MM.1S (cell line): ENCODE data around the gene SMIM29.
A peak's percentile ranks its signal among the peaks of the same experiment; 100 is the strongest.

Source experiments
- DNase-seq: peaks from one replicate; pipeline ENCODE4 v3.0.0-alpha.2; 2015
- H2AFZ ChIP-seq: fragments of 300-600 bp; sonication (generic); 2 replicates; pipeline ENCODE4 v1.6.0; 2016; ENCODE audit warnings: antibody characterized with exemption, low read length
- H3F3A ChIP-seq: fragments of 300-600 bp; sonication (generic); 2 replicates; pipeline ENCODE4 v1.6.1; 2016; ENCODE audit warnings: mild to moderate bottlenecking, antibody characterized with exemption, low read length, moderate library complexity, mixed read lengths; ENCODE audit not compliant: insufficient read depth
- H3K27ac ChIP-seq: fragments of 300-600 bp; sonication (generic); 2 replicates; pipeline ENCODE4 v1.5.1; 2016; ENCODE audit warnings: mild to moderate bottlenecking, low read length
- H3K27me3 ChIP-seq: fragments of 300-600 bp; sonication (generic); replicated peaks from 2 replicates; pipeline ENCODE4 v1.6.0; 2016; ENCODE audit warnings: low read length; ENCODE audit not compliant: insufficient read depth
- H3K36me3 ChIP-seq: fragments of 300-600 bp; sonication (generic); replicated peaks from 2 replicates; pipeline ENCODE4 v1.6.1; 2016; ENCODE audit warnings: mild to moderate bottlenecking, low read length, mixed read lengths; ENCODE audit not compliant: insufficient read depth
- H3K4me1 ChIP-seq: fragments of 300-600 bp; sonication (generic); 2 replicates; pipeline ENCODE4 v1.6.1; 2016; ENCODE audit warnings: low read length, mixed read lengths
- H3K4me2 ChIP-seq: fragments of 300-600 bp; sonication (generic); 2 replicates; pipeline ENCODE4 v1.6.0; 2016; ENCODE audit warnings: low read depth, low read length
- H3K4me3 ChIP-seq: fragments of 300-600 bp; sonication (generic); 2 replicates; pipeline ENCODE4 v1.5.1; 2016; ENCODE audit warnings: low read length, mixed read lengths
- H3K79me2 ChIP-seq: fragments of 300-600 bp; sonication (generic); 2 replicates; pipeline ENCODE4 v1.6.1; 2016; ENCODE audit warnings: mixed run types, low read length, mixed read lengths
- H3K9ac ChIP-seq: fragments of 300-600 bp; sonication (generic); 2 replicates; pipeline ENCODE4 v1.6.1; 2016; ENCODE audit warnings: low read length, mixed read lengths
- H3K9me2 ChIP-seq: fragments of 300-600 bp; sonication (generic); replicated peaks from 2 replicates; pipeline ENCODE4 v1.6.1; 2016; ENCODE audit warnings: mild to moderate bottlenecking, low read length, mixed read lengths; ENCODE audit not compliant: insufficient read depth
- H3K9me3 ChIP-seq: fragments of 300-600 bp; sonication (generic); replicated peaks from 2 replicates; pipeline ENCODE4 v1.6.1; 2016; ENCODE audit warnings: mild to moderate bottlenecking, low read length, mixed read lengths; ENCODE audit not compliant: insufficient read depth
- H4K20me1 ChIP-seq: fragments of 300-600 bp; sonication (generic); 2 replicates; pipeline ENCODE4 v1.6.1; 2016; ENCODE audit warnings: mild to moderate bottlenecking, low read length, moderate library complexity, mixed read lengths; ENCODE audit not compliant: insufficient read depth
- EZH2 ChIP-seq: fragments of 300-600 bp; sonication (generic); optimal IDR thresholded peaks from 2 replicates; pipeline ENCODE3; 2017; ENCODE audit warnings: low read depth, mild to moderate bottlenecking, antibody characterized with exemption, low read length, mixed read lengths
- EZH2phosphoT487 ChIP-seq: fragments of 300-600 bp; sonication (generic); IDR thresholded peaks from 2 replicates; pipeline ENCODE4 v1.6.1; 2018; ENCODE audit warnings: antibody characterized with exemption, low read length
- TF ChIP-seq, protein P1 (sequence below): fragments of 300-600 bp; sonication (generic); IDR thresholded peaks from 2 replicates; pipeline ENCODE4 v1.5.1; 2016; ENCODE audit warnings: antibody characterized with exemption, low read length, mixed read lengths

SMIM29 gene

GRCh38 chr6:34239500-34239825 lies 9.3 kb downstream of the SMIM29 start:
- H4K20me1 ChIP-seq, result 0 out of 2 replicates have a peak, but pooled peaks cover 2% of the 10 kb centered on the region
- H3K4me2 ChIP-seq, result no peak overlapping the region
- H3K9me3 ChIP-seq, result no peaks in the 10 kb centered on the region
- no peak for TF ChIP-seq EZH2
- TF ChIP-seq EZH2phosphoT487, result no peak
- TF ChIP-seq, protein P1, sequence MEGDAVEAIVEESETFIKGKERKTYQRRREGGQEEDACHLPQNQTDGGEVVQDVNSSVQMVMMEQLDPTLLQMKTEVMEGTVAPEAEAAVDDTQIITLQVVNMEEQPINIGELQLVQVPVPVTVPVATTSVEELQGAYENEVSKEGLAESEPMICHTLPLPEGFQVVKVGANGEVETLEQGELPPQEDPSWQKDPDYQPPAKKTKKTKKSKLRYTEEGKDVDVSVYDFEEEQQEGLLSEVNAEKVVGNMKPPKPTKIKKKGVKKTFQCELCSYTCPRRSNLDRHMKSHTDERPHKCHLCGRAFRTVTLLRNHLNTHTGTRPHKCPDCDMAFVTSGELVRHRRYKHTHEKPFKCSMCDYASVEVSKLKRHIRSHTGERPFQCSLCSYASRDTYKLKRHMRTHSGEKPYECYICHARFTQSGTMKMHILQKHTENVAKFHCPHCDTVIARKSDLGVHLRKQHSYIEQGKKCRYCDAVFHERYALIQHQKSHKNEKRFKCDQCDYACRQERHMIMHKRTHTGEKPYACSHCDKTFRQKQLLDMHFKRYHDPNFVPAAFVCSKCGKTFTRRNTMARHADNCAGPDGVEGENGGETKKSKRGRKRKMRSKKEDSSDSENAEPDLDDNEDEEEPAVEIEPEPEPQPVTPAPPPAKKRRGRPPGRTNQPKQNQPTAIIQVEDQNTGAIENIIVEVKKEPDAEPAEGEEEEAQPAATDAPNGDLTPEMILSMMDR, result no peak
- H3K9ac ChIP-seq, result peak overlapping the region; percentile 99; the same call in 1 of the 2 replicates
- H3K79me2 ChIP-seq, result peaks cover 57% of the 10 kb centered on the region
- 0 out of 2 replicates have a peak, but pooled peaks cover 10% of the 10 kb centered on the region for H3K4me1 ChIP-seq
- no peak overlapping the region for H2AFZ ChIP-seq
- H3K27me3 ChIP-seq, result no peaks in the 10 kb centered on the region
- H3K4me3 ChIP-seq, result no peak overlapping the region
- no peaks in the 10 kb centered on the region for H3K9me2 ChIP-seq
- DNase-seq, result no peak
- H3K27ac ChIP-seq, result no peak overlapping the region
- peaks cover 10% of the 10 kb centered on the region; the same call in 1 of the 2 replicates for H3F3A ChIP-seq
- H3K36me3 ChIP-seq, result peaks cover 5% of the 10 kb centered on the region; the same call in 1 of the 2 replicates

DNA sequence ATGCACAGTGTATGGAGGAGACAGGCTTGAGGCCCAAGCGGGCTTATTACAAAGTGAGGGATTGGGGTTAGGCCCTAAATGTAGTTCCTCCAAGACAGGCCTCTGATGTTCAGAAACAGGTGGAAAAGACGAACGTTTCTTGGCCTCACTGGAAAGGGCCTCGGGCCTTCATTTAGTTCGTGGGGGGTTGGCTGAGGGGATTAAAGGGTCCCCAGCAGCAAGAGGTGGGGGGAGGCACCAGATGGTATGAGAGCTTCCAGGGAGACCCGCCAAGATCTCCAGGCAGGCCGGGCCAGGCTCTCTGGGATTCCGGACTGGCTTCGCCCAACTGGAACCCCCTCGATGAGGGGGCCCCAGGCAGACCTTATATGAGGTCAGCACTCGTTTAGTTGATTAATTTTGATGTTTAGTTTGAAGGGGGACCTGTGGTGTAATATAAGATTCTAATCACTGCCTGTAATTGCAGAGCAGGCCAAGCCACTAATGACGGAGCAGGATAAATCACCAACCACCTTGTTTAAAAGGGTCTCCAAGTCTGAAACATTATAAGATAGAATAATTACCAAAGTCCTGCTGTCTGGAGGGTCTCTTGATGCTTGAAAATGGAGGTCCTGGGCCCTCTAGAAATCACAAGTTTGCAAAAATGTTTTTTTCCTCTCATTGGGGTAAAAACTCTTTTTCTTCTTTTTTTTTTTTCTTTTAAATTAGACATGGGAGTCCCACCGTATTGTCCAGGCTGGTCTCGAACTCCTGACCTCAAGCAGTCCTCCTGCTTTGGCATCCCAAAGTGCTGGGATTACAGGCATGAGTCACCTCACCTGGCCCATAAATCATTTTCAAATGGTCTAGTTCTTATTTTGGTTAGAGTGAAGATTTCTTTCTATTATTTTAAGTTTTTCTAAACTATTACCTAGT lies 10.0 kb downstream of the SMIM29 start:
- no peak for DNase-seq
- H3K9ac ChIP-seq, result peak overlapping the region; percentile 99
- peaks cover 57% of the 10 kb centered on the region for H3K79me2 ChIP-seq
- peak overlapping the region; percentile 82; the same call in 1 of the 2 replicates for H3K27ac ChIP-seq
- 0 out of 2 replicates have a peak overlapping the region, but pooled peaks have one; percentile 5 for H2AFZ ChIP-seq
- H3K9me2 ChIP-seq, result no peaks in the 10 kb centered on the region
- H4K20me1 ChIP-seq, result no peaks in the 10 kb centered on the region
- 0 out of 2 replicates have a peak, but pooled peaks cover 6% of the 10 kb centered on the region for H3F3A ChIP-seq
- 0 out of 2 replicates have a peak, but pooled peaks cover 10% of the 10 kb centered on the region for H3K4me1 ChIP-seq
- peak overlapping the region; percentile 80 for H3K4me2 ChIP-seq
- no peaks in the 10 kb centered on the region for H3K9me3 ChIP-seq
- peaks cover 5% of the 10 kb centered on the region; the same call in 1 of the 2 replicates for H3K36me3 ChIP-seq
- H3K27me3 ChIP-seq, result no peaks in the 10 kb centered on the region
- peak overlapping the region; percentile 98 for H3K4me3 ChIP-seq
- TF ChIP-seq EZH2 (no peak), EZH2phosphoT487 (no peak)
- TF ChIP-seq, protein P1, result no peak

DNA sequence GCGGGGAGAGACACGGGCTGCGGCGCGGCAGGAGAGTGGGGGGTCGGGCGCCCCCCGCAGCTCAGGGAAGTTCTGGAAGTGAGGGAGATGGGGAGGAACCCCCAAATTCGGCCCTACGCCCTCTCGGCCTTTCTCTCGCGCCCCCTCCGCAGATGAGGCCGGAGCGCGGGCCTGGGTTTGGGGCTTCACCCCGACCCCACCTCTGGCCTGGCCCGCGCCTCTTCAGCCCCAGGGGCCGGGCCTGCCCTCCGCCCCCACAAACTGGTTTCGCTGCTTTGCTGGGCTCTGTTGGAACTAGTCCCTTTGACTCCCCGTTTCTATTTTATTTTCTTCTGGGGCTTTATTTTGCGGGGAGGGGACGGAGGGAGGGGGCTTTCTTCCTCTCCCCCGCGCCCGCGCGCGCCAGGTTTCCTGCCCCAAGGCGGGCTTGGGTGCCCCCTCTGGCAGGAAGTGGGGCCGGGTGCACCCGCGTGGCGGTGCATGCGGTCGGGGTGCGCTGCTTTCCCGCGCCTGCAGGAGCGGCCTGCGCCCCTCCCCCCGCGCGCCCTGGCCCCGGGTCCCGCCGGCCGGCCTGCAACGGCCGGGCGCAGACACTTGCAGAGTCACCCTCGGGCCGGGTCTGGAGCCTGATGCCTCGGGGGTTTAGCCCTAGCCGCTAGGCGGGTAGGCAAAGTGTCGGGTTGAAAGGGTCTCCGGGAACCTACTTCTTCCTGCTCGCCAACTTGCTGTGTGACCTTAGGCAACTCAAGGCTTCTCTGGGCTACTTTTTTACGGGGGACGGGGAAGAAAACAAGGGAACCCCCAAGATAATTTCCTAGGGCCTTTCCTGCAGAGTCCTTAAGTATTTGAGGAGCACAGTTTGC lies 10.9 kb downstream of the SMIM29 start:
- Histone ChIP-seq H3K4me1 (0 out of 2 replicates have a peak, but pooled peaks cover 10% of the 10 kb centered on the region), H3K36me3 (no peaks in the 10 kb centered on the region; the same call in 1 of the 2 replicates)

More for the DNA sequence above, 10.9 kb downstream of the SMIM29 start:
- no peak for TF ChIP-seq EZH2
- TF ChIP-seq, protein P1, result peak; percentile 37
- Histone ChIP-seq H3K9me3 (no peaks in the 10 kb centered on the region), H3K4me3 (peak overlapping the region; percentile 98), H3K9ac (peak overlapping the region; percentile 99), H3K9me2 (no peaks in the 10 kb centered on the region), H3K79me2 (peaks cover 53% of the 10 kb centered on the region), H3F3A (0 out of 2 replicates have a peak, but pooled peaks cover 6% of the 10 kb centered on the region), H3K27ac (peak overlapping the region; percentile 82), H3K27me3 (no peaks in the 10 kb centered on the region), H3K4me2 (peak overlapping the region; percentile 80), H4K20me1 (no peaks in the 10 kb centered on the region), H2AFZ (peak overlapping the region; percentile 84)
- DNase-seq, result peak; percentile 82
